Measurements from ENCODE around the gene AEN.

Gene AEN

DNA sequence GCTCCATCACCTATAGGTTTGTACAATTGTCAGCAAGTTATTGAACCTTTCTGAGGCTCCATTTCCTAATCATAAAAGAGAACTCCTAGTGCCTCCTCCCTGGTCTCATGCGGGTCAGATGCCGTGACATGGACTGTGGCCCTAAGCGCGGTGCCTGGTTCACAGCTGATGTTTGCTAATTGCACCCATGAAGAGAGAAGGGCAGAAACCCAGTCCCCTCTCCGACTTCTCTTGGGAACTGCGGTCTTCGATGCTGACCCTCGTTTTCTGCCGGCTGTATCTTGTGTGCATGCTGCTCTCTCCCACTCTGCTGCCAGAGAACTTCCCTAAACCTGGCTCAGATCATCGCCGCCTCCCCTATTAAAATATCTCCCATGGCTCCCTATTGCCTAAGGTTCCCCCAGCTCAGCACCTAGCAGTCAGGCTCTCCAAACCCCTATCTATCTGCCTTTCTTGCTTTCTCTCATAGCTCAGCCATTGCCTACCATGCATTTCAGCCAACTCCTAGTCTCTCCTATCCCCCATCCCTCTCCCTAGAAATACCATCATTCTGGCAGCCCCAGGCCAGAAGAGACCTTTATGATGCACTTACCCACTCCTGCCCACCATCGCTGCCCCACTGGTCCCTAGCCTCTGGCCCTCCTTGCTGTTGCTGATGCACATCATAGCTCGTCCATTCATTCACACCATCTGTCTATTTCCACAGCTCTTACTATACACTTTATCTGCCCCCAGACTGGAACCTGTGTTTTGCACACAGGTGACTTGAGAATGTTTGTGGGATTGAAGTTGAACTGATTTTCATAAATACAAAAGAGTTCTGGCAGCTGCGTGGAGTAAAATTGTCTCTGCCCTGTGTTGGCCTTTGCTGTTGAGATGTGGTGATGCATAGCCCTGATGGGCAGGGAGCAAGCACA lies 24.3 kb downstream of the AEN start:
- peaks cover 46 to 53% of the 10 kb centered on the region in 2 donors for H3K36me3 Mint-ChIP-seq

DNA sequence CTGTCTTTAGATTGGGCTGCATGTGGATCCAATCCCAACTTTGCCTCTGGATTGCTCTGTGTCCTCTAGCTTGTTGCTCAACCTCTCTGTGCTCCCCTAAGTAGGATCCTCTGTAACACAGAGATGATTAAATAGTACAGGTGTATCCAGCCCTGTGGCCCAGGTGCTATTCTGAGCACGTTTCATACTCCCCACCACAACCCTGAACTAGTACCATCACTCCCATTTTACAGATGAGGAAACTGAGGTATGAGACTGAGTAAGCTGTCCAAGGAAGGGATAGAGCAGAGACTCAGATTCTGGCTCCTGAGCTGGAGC lies 24.9 kb downstream of the AEN start:
- H3K27ac Mint-ChIP-seq, result peak overlapping the region; percentile 31
- H3K4me1 Mint-ChIP-seq, result peaks cover 63 to 91% of the 10 kb centered on the region in 2 donors
- no peak overlapping the region for H3K4me3 Mint-ChIP-seq
- DNase-seq (no peak), ATAC-seq (replicated peaks) (no peak)
- H3K27me3 Mint-ChIP-seq, result no peaks in the 10 kb centered on the region
- H3K36me3 Mint-ChIP-seq, result peaks cover 44 to 51% of the 10 kb centered on the region in 2 donors
- H3K9me3 Mint-ChIP-seq, result no peaks in the 10 kb centered on the region

More for the DNA sequence above, 24.3 kb downstream of the AEN start:
- Mint-ChIP-seq H3K9me3 (no peaks in the 10 kb centered on the region), H3K27ac (peak overlapping the region; percentile 10), H3K4me3 (no peak overlapping the region), H3K4me1 (peaks cover 63 to 91% of the 10 kb centered on the region in 2 donors), H3K27me3 (no peaks in the 10 kb centered on the region)
- DNase-seq (no peak), ATAC-seq (replicated peaks) (no peak)

DNA sequence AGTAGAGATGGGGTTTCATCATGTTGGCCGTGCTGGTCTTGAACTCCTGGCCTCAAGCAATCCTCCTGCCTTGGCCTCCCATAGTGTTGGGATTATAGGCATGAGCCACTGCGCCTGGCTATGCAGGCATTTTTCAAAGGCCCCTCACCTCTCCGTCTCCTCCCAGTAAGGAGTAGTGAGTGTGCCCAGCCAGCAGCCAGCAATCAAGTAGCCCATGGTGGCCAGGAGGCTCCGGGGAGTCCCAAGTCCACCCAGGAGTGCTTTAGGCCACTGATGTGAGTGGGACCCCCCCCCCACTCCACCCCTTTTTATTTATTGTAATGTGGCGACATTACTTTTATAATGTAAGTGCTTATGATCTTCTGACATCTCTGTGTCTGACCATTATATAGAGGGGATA lies 25.8 kb downstream of the AEN start:
- no peak for ATAC-seq (replicated peaks)
- Mint-ChIP-seq H3K27ac (peak overlapping the region; percentile 90), H3K4me1 (peaks cover 68 to 90% of the 10 kb centered on the region in 2 donors), H3K9me3 (no peaks in the 10 kb centered on the region), H3K36me3 (peaks cover 43 to 49% of the 10 kb centered on the region in 2 donors), H3K4me3 (no peak overlapping the region), H3K27me3 (no peaks in the 10 kb centered on the region)
- no peak for DNase-seq

DNA sequence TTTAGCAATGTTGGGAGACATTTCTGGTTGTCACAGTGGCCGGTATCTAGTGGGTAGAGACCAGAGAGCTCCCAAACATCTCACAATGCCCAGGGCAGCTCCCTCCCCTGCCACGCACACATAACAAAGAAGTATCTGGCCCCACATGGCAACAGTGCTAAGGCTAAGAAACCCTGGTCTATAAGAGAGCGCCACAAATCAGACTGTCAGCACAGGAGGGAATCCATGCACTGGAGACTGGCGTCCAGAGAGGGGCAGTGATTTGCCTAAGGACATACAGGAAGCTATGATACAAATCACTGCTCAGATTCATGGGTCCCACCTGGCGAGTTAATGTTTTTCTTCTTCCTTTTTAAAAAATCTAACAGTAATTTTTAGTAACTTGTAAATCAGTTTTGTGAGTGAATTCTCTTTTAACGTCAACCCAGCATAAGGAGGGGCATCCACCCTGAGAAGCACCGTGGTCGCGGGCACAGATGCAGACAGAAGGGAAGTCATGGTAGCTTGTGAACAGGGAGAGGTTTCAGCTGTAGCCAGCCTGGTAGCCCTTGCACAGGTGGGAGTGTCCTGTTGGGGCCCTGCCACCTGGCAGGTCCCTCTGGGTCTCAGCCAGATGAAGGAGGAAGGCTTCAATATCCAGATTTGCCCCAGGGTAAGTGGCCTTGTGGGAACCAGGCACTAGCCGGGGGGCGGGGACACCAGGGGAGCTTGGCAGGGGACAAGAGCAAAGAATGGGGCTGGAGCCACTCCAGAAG lies 26.4 kb downstream of the AEN start:
- peaks cover 38 to 44% of the 10 kb centered on the region in 2 donors for H3K36me3 Mint-ChIP-seq
- H3K9me3 Mint-ChIP-seq, result no peaks in the 10 kb centered on the region
- H3K4me1 Mint-ChIP-seq, result peaks cover 63 to 86% of the 10 kb centered on the region in 2 donors
- ATAC-seq (replicated peaks) (peak in 1 of 2 donors; percentile 31), DNase-seq (no peak)
- peak overlapping the region; percentile 90 for H3K27ac Mint-ChIP-seq
- H3K4me3 Mint-ChIP-seq, result peak overlapping the region; percentile 26 to 74
- no peaks in the 10 kb centered on the region for H3K27me3 Mint-ChIP-seq

DNA sequence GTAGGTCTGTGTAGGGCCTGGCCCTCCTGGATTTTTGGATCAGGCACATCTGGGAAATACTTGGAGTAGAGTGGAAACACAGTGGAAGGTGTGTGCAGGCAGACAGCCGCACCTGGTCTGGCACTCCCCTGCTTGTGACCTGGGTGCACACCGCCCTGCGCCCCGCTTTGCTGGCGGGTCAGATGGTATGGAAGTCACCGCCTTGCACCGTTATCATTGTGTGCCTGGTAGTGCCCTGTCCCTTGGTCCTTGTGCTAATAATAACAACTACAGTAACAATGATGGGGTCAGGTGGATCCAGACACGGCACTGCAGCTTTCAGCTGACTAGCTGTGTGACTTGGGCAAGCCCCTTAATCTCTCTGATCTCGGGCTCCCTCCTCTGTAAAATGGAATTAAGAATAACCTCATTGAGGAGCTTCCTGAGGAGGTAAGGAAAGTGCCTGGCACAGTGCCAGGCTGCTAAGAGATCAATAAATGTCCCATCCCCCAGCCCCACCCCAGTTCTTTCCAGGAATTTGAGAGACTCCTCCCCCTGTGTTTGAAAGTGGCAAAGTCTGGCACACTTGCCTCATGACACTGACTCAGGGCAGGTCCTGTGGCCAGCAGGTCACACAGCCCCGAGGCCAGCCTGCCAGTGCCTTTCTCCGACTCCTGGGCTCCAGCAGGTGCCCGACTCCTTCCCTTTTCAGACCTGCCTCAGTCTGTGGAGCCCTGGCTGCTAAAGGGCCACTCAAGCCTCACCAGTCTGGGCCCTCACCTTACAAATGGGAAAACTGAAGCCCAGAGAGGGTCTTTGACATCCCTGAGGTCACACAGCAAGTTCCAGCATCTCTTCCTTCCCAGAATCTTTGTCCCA lies 27.4 kb downstream of the AEN start:
- Mint-ChIP-seq H3K27ac (peak overlapping the region; percentile 95), H3K4me3 (peak overlapping the region; percentile 64 to 74), H3K9me3 (no peaks in the 10 kb centered on the region), H3K4me1 (peaks cover 69 to 93% of the 10 kb centered on the region in 2 donors), H3K36me3 (peaks cover 44 to 47% of the 10 kb centered on the region in 2 donors), H3K27me3 (no peaks in the 10 kb centered on the region)
- peak; percentile 5 to 10 for ATAC-seq (replicated peaks)
- no peak for DNase-seq

DNA sequence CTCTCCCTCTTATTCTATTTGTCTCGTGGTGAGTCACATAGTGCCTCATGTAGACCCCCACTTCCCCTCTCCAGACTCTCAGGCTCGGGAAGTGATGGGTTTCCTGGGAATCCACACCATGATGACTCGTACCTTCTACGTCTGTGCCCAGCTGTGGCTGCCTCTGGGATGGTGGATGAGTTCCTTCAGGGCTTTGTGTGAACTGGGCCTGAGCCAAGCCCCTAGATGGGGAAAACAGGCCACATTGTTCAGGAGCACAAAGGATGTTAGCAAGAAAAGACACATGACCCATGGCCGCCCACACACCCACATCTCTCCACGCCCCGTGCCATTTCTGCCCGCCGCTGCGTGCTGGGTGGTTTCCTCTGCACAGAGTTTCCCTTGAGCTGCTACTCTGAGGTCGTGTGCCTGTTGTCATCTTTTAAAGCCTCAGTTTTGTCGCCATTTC lies 28.2 kb downstream of the AEN start:
- Mint-ChIP-seq H3K27me3 (no peaks in the 10 kb centered on the region), H3K27ac (peak overlapping the region; percentile 95), H3K36me3 (peaks cover 38 to 39% of the 10 kb centered on the region in 2 donors), H3K9me3 (no peaks in the 10 kb centered on the region), H3K4me1 (peaks cover 68 to 93% of the 10 kb centered on the region in 2 donors), H3K4me3 (peak overlapping the region; percentile 64 to 74)
- DNase-seq (peak; percentile 82), ATAC-seq (replicated peaks) (peak; percentile 93 to 95)

DNA sequence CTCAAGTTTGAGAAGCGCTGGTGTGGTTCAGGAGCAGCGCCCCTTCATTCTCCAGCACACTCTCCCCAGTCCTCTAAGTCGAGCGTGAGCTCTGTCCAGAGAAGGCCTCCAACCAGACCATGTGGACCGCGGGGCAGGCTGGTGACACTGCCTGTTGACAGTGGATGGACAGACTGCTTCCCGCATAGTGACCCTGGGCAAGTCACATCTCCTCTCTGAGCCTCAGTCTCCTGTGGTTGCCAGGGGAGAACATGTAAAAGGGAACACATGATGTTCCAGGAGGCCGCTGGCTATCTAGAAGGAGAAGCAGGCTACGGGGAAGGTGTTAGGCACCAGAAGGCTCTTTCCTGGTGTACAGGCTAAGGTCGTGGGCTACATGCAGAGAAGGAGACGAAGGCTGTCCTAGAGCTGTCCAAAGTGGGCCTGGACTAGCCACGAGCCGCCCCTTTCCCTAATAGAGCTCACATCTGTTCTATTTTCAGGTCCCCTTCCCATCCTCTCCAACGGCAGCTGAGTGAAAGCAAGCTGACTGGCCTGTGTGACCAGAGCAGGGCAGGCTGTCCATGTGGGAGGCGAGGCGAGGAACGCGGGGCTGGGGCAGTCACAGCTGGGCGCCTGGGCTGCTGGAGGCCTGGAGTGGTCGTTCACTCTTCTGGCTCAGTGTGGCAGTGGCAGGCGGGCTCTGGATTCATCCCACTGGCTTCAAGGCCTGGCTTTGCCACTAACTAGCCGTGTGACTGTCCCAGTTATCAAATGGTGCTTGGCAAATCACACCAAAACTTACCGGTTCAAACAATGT lies 28.8 kb downstream of the AEN start:
- H3K9me3 Mint-ChIP-seq, result no peaks in the 10 kb centered on the region
- peaks cover 66 to 90% of the 10 kb centered on the region in 2 donors for H3K4me1 Mint-ChIP-seq
- no peak for ATAC-seq (replicated peaks)
- no peaks in the 10 kb centered on the region for H3K27me3 Mint-ChIP-seq
- peak overlapping the region; percentile 64 to 74 for H3K4me3 Mint-ChIP-seq
- peak overlapping the region; percentile 95 for H3K27ac Mint-ChIP-seq
- peaks cover 34 to 44% of the 10 kb centered on the region in 2 donors for H3K36me3 Mint-ChIP-seq
- DNase-seq, result no peak

DNA sequence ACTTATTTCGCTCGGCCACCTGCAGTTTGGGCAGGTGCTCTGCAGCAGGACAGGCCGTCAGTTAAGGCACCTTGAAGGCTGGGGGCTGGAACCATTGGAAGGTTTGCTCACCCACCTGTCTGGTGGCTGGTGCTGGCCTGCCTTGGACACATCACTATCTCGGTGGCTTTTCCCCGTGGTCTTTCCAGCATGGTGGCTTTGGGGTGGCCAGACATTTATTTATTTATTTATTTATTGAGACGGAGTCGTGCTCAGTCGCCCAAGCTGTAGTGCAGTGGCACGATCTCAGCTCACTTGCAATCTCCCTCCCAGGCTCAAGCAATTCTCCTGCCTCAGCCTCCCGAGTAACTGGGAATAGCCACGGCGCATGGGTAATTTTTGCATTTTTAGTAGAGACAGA lies 29.4 kb downstream of the AEN start:
- no peak for DNase-seq
- no peaks in the 10 kb centered on the region for H3K27me3 Mint-ChIP-seq
- ATAC-seq (replicated peaks), result no peak
- peaks cover 30 to 41% of the 10 kb centered on the region in 2 donors for H3K36me3 Mint-ChIP-seq
- H3K4me1 Mint-ChIP-seq, result peaks cover 63 to 90% of the 10 kb centered on the region in 2 donors
- H3K27ac Mint-ChIP-seq, result peak overlapping the region; percentile 80
- no peaks in the 10 kb centered on the region for H3K9me3 Mint-ChIP-seq
- no peak overlapping the region for H3K4me3 Mint-ChIP-seq

DNA sequence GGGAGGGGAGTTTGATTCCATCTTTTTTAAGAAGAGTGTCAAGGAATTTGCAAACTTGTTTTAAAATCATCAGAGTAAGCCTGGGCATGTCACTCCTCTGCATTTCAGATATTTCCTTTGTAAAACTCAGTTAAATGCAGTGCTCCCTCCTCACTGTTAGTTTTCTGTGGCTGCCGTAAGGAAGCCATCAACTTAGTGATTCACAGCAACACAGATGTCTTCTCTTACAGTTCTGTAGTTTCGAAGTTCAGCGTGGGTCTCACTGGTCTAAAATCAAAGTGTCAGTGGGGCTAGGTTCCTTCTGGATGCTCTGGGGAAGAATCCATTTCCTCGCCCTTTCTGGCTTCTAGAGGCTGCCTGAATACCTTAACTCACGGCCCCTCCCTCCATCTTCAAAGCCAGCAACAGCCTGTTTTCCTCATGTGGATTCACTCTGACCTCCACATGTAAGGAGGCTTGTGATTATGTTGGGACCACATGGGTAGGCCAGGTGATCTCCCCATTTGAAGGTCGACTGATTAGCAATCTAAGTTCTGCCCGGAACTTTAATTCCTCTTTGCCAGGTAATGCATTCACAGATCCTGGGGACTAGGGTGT lies 30.1 kb downstream of the AEN start:
- no peaks in the 10 kb centered on the region for H3K27me3 Mint-ChIP-seq
- H3K27ac Mint-ChIP-seq, result peak overlapping the region; percentile 80
- H3K36me3 Mint-ChIP-seq, result peaks cover 24 to 35% of the 10 kb centered on the region in 2 donors
- DNase-seq (no peak), ATAC-seq (replicated peaks) (no peak)
- no peaks in the 10 kb centered on the region for H3K9me3 Mint-ChIP-seq
- peaks cover 60 to 90% of the 10 kb centered on the region in 2 donors for H3K4me1 Mint-ChIP-seq
- no peak overlapping the region for H3K4me3 Mint-ChIP-seq

DNA sequence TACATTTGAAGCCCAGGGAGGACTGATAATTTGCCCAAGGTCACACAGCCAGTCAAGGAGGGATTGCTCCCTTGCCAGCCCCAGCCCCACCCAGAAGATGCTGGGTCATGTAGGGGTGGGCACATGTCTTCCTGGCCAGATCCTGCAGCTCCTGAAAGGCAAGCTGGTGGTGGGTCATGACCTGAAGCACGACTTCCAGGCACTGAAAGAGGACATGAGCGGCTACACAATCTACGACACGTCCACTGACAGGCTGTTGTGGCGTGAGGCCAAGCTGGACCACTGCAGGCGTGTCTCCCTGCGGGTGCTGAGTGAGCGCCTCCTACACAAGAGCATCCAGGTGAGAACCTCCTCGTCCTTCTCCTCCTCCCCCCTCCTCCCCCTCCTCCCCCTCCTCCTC lies 30.8 kb downstream of the AEN start:
- H3K27ac Mint-ChIP-seq, result no peak overlapping the region
- H3K4me3 Mint-ChIP-seq, result no peak overlapping the region
- ATAC-seq (replicated peaks) (no peak), DNase-seq (no peak)
- peaks cover 29 to 34% of the 10 kb centered on the region in 2 donors for H3K36me3 Mint-ChIP-seq
- H3K9me3 Mint-ChIP-seq, result no peaks in the 10 kb centered on the region
- peaks cover 64 to 90% of the 10 kb centered on the region in 2 donors for H3K4me1 Mint-ChIP-seq
- no peaks in the 10 kb centered on the region for H3K27me3 Mint-ChIP-seq

DNA sequence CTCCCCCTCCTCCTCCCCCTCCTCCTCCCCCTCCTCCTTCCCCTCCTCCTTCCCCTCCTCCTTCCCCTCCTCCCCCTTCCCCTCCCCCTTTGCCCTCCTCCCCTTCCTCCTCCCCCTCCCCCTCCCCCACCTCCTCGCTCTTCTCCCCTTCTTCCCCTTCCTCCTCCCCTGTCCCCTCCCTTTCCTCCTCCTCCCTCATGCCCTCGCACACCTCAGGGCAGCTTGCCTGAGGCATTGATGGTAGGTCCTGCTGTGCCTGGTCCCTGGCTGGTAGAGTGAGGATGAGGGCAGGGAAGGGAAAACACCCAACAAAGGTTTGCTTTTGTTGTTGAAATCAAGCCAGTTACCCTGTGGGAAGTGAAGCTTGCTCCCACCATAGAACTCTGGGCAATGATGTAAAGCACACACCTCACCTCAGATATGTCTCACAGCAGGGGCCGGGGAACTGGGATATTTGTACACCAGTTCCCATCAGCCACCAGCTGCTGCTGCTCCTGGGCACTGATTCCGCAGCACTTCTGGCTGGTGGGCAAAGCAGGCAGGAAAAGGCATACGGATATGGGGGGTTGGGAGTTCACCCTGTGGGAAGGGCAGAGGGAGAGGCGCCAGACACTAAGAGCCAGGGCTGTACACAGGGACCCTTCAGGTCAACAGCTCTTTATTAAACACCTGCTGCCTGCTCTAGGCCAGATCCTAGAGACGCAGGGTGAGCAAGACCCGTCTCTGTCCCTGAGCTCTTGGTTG lies 31.5 kb downstream of the AEN start:
- no peak for ATAC-seq (replicated peaks)
- Mint-ChIP-seq H3K27me3 (no peaks in the 10 kb centered on the region), H3K4me1 (peaks cover 66 to 90% of the 10 kb centered on the region in 2 donors), H3K27ac (peak overlapping the region; percentile 90), H3K4me3 (no peak overlapping the region), H3K36me3 (peaks cover 29 to 37% of the 10 kb centered on the region in 2 donors), H3K9me3 (no peaks in the 10 kb centered on the region)
- no peak for DNase-seq

DNA sequence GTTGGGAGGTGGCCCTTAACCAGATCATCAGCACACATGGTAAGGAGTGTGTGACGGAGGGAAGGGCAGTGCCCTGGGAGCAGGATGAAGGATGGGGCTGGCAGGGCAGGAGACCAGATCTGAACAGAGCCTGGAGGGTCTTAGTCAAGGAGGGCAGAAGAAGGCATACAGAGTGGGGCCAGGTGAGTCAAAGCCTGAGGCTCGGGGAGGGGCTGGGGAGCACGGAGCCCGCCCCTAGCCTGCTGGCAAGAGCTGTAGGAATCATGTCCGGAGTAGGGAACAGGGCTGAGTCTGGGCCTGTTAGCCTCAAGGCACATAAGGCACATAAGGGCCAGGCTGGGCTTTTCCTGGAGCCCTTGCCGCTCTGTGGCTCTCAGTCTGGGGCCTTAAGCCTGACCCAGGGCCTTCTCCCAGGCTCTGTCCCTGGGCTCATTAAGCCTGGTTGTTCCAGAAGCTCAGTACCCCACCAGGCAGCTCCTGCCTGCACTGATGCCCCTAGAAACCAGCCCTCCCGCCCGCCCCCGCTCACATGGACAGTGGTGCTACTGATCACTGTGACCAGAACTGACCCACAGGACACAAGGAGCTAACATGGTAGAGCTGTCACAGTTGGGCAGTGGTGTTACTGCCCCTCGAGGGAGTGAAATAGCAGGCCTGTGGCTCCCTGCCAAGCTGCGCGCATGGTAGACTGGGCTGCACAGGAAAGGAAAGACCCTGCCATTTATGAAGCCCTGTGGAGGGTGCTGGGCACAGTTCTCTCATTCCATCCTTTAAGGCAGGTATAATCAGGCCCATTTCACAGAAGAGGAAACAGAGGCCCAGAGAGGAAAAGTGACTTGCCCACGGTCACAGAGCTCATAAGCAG lies 32.3 kb downstream of the AEN start:
- no peaks in the 10 kb centered on the region for H3K27me3 Mint-ChIP-seq
- peaks cover 65 to 90% of the 10 kb centered on the region in 2 donors for H3K4me1 Mint-ChIP-seq
- no peaks in the 10 kb centered on the region for H3K9me3 Mint-ChIP-seq
- no peak for DNase-seq
- no peak overlapping the region for H3K4me3 Mint-ChIP-seq
- peaks cover 22 to 31% of the 10 kb centered on the region in 2 donors for H3K36me3 Mint-ChIP-seq
- peak overlapping the region; percentile 90 for H3K27ac Mint-ChIP-seq
- no peak for ATAC-seq (replicated peaks)
